GM21381 (cell line): ENCODE data around the gene CCDC13.
"Not testable (repeated sequence)": the region's sequence is repeated elsewhere in the genome, so short reads cannot be mapped to it uniquely, and the experiment has no call there.

Experiments used
- ATAC-seq: cut with Tn5 transposase; IDR thresholded peaks from one replicate; pipeline ENCODE4 v1.9.1; 2021; ENCODE audit warnings: mild to moderate bottlenecking, moderate library complexity; ENCODE audit not compliant: unreplicated experiment

The CCDC13 gene, protein sequence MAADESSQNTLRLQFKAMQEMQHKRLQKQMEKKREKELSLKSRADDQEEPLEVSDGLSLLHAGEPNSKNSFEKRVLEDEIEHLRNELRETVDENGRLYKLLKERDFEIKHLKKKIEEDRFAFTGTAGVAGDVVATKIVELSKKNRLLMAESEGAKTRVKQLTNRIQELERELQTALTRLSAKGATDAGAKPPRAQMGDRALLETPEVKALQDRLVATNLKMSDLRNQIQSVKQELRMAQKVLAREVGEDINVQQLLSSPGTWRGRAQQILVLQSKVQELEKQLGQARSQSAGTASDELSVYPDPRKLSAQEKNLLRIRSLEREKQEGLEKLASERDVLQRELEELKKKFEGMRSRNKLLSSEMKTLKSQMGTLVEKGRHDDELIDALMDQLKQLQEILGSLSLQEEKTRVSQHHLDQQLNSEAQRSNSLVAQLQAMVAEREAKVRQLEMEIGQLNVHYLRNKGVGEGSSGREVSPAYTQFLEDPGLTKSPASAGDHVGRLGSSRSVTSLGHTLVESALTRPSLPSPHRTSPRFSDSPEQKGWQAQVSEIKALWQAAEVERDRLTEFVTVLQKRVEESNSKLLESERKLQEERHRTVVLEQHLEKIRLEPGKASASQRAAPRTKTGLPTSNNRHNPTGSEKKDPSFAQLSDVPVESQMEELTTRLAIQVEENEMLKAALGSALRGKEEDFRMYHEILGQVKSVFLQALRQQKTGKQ

DNA sequence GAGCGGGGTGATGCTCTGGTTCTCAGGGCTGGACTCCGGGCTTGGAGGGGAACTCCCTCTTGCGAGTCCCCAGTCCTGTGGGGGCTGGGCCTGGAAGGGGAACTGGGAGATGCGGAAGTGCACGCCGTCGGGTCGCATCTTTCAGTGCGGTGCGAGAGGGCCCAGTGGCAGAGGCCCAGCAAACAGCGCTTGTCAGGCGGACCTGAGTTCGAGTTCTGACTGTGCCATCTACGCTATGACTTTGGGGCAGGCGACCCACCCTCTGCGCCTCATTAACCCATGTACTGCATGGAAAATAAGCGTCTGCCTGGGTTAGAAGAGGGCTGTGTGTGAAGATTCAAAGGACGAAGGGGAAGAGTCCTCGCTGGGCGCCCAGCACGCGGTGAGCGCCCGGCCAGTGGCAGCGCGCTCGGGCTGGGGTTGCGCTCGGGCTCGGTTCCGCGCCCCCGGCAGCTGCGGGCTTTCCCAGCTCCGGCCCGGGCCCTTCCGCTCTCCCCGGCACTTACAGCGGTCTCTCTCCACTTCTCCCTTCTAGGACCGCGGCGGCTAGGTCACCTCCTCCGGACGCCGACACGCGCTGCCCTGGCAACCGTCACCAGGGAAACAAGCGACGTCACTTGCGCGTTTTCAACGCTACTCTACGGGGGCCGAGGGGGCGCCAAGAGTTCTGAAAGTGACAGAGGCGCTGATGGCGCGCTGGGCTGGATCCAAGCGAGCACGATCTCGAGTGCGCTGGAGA is at the start of gene CCDC13:
CCDC13 (minus strand) TSS at position 584 of the 739 bp plus-strand sequence. CDS start 14,908 bp downstream, outside the sequence.
- peak; percentile 97 for ATAC-seq

DNA sequence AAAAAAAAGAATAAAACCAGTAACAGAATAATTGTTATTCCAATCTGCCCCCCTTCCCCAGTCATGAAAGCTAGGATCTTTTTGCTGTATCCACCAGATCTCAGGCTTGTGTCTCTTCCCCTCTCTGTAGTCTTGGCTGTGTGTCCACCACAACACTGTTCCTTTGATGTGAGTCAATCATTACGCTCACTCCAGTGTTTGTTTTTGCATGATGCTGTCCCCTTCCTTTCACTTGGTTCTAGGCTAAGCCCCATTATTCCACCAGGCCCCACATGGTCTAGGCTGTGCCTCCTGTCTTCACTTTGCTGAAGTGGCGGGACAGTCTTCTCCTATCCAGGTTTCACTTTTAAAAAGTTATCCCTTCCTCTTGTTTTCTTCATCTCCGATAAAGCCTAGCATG is 49.8 kb upstream of the CCDC13 start:
- no peak for ATAC-seq

DNA sequence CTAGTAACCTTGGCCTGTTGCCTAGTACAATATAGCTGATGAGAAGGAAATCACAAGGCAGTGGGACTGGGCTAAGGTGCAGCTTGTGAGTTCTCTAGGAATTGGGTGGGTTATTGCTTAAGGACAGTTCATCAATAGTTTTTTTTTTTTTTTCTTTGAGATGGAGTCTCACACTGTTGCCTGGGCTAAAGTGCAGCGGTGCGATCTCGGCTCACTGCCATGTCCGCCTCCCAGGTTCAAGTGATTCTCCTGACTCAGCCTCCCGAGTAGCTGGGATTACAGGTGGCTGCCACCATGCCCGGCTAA is 47.6 kb upstream of the CCDC13 start:
- no peak for ATAC-seq

DNA sequence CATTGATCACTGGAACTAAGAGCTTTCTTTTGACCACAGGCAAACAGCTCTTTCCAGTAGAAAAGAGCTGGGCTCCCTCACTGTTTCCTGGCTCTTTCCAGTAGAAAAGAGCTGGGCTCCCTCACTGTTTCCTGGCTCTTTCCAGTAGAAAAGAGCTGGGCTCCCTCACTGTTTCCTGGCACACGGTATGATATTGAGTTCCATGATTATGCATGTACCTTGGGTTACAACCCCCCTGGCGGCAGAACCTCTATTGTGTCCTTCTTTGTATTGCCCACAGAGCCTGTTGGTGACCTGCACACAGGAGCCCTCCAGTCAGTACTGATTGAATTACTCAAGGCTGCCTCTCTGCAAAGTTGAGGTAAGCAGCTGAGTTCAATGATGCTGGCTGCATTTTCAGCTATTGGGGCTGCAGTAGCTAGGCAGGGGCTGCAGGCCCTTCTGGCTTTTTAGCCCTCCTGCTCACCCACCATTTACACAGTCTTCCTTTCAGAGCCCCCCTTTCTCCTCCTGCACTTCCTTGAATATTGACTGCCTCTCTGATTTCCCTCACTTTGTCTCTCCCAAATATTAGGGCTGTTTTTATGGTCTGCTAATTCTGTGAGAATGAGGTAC is 46.4 kb upstream of the CCDC13 start:
- no peak for ATAC-seq

DNA sequence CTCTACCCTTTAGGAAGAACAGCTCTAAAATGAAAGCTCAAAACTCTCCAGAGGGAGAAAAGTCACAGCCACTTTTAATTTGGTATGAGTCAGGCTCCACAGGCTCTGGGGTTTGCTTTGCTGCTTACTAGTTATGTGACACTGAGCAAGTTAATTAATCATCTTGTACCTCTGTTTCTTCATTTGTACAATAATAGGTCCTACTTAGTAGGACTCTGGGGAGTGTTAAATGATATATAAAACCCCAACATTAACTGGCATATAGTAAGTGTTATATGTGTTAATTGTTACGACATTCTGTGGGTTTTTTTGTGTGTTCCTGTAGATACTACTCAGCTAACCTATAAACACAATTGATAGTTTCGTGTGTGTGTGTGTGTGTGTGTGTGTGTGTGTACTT is 42.8 kb upstream of the CCDC13 start:
- ATAC-seq, result no peak

DNA sequence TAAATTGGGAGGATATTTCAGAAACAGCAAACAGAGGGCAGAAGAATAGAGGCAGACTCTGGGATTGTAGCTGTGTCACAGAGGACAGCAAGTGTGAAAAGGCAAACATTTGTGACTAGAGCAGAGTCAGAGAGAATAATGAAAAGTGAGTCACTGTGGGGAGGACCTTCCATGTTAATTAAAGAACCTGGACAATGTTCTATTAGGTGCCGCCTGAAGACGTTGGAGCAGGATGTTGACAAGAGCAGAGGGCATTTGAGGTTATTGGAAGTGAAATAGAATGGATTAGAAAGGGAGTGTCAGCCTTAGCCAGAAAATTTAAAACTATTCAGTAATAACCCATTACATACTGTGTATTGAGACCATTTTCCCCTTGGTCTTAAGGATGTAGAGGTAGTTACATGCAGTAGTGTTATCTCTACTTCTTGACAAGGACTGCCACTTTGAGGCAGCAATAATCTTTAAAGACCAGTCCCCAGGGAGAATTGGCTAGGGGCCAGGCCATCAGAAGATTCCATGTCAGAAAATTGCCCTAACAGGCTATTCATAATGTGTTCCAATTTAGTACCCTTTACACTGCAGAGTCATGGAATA is 42.0 kb upstream of the CCDC13 start:
- ATAC-seq, result no peak

DNA sequence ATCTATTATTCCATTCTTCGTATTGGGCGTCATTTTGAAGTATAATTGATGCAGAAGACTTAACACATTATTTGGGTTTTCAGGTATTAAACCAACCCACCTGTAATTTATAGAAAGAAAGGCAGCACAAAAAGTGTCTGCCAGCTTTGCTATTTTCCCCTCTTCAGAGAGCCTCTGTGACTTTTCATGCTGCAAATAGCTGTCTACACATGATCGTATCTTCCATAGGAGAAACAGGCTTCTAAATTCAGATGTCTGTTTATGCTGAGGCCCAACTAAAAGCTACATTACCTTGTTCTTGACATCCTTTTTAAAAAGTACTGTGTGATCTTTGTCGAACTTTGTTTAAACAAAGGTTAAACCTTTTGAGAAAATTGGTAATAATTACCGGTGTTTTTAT is 41.2 kb upstream of the CCDC13 start:
- no peak for ATAC-seq

DNA sequence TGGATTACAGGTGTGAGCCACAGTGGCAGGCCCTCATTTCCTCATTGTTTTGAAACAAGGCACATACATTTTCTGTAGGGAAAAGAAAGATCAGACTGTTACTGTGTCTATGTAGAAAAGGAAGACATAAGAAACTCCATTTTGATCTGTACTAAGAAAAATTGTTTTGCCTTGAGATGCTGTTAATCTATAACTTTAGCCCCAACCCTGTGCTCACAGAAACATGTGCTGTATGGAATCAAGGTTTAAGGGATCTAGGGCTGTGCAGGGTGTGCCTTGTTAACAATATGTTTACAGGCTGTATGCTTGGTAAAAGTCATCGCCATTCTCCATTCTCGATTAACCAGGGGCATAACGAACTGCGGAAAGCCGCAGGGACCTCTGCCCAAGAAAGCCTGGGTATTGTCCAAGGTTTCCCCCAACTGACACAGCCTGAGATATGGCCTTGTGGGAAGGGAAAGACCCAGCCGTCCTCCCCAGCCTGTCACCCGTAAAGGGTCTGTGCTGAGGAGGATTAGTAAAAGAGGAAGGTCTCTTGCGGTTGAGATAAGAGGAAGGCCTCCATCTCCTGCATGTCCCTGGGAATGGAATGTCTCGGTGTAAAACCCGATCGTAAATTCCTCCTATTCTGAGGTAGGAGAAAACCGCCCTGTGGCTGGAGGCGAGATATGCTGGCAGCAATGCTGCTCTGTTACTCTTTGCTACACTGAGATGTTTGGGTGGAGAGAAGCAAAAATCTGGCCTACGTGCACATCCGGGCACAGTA is 38.2 kb upstream of the CCDC13 start:
- not testable (repeated sequence) for ATAC-seq

DNA sequence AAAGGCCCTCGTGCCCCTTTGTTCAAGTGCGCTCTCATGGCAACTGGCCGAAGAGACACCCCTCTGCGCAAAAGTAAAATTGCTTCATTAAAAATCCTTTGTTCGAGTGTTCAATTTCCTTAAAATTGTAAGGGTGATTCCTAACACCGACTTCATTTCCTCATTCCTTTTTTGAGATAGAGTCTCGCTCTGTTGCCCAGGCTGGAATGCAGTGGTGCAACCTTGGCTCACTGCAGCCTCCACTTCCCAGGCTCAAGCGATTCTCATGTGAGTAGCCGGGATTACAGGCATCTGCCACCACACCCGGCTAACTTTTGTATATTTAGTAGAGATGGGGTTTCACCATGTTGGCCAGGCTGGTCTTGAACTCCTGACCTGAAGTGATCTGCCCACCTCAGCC is 37.7 kb upstream of the CCDC13 start:
- ATAC-seq, result not testable (repeated sequence)

DNA sequence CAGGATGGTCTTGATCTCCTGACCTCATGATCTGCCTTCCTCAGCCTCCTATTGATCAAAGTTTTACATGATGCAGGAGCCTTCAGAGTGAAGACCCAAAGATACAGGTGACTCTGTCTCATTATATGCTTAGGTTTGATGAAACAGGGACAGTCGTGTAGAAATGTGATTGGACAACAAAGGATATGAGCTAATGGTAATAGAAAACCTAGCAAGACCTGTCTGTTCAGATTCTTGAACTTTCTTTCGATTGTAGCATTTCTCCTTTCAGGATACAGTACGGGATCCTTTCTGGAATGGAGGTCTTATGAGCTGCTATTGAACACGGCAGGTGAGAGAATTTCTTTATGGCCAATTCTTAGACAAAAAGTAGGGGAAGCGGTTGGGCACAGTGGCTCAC is 36.1 kb upstream of the CCDC13 start, which contains the start of gene ACKR2:
ACKR2 (plus strand) TSS at position 244 of the 400 bp plus-strand sequence. CDS start 55,058 bp downstream, outside the sequence.
- no peak for ATAC-seq

DNA sequence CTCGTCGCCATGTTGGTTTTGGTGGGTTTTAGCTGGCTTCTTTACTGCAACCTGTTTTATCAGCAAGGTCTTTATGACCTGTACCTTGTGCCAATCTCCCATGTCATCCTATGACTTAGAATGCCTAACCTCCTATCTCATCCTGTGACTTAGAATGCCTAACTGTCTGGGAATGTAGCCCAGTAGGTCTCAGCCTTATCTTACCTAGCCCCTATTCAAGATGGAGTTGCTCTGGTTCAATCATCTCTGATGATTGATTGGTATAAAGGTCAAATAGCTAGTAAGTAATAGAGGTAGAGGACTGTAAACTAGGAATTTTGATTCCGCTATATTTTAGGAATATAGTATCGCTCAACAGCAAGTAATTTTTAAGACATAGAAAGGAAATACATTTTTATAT is 34.9 kb upstream of the CCDC13 start:
- ATAC-seq, result no peak

DNA sequence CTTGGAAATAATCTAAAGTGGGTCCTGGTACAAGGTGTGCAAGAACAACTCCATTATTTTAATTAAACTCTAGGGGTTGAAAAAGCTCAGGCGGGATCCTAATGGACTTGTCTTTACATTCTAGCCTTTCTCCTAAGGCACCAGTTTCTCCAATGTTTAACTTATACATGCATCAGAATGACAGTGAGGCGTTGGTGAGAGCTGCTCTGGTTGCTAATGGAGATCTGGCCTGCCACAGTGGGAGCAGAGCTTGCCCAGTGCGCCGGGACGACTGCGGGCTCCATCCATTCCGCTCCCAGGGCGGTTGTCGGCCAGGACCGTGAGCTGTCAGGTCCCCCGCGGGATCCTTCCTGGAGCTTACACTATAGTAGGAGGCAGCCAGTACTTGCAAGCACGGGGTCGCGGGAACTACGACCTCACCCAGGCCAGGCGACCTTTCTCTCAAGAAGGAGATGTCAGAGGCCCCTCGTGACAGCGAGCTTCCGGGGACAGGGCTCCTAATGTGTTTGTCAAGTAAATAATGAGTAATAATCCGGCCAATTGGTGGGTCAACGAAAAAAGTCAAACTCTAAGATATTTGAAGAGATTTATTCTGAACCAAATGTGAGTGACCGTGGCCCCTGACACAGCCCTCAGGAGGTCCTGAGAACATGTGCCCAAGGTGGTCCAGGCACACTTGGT is 32.2 kb upstream of the CCDC13 start:
- no peak for ATAC-seq

DNA sequence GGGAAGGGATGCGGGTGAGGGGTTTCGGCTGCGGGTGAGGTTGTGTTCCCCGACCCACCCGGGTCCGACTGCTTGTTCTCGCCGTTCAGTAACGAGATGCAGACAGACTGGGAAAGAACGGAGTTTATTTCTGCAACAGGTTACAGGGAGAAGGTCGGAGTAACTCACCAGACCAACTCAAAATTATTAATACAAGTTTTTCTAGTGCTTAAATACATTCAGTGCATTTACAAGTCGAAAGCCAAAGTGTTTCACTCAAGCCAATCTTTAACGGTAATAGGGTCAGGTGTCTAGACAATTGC is 31.7 kb upstream of the CCDC13 start:
- no peak for ATAC-seq

DNA sequence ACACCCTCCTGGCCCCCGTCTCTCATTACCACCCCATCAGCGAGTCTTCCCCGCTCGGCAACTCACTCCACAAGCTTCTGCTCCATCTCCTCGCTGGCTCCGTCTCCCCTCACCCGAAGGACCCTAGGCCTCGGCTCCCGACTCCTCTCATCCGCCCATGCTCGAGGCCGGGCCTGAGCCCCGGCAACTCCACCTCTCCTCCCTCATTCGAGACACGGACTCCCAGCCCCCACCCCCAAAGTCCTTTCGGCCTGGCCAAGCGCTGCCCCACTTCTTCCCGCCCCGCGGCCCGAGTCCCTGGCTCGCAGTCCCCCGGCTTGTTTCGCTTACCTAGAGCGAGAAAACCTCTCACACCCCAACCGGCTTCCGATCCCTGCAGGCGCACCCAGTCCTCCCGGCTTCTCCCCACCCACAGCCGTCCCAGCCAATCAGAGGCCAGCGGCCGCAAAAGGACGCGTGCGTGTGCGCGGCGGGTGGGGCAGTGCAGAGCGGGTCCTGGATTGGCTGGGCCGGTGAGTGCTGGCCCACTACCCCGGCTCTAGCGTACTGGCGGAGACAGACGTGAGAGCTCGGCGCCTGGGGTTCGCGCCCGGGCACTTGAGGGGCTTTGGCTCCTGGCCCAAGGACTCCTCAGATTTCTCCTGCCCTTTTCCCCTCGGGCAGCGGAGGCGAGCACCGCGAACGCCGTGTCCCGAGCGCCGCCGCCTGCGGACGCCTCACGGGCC is 31.2 kb upstream of the CCDC13 start, which contains the start of gene HIGD1A:
HIGD1A (minus strand) TSS at position 385 of the 725 bp plus-strand sequence. CDS start 10,237 bp downstream, outside the sequence.
- ATAC-seq, result peak; percentile 98

DNA sequence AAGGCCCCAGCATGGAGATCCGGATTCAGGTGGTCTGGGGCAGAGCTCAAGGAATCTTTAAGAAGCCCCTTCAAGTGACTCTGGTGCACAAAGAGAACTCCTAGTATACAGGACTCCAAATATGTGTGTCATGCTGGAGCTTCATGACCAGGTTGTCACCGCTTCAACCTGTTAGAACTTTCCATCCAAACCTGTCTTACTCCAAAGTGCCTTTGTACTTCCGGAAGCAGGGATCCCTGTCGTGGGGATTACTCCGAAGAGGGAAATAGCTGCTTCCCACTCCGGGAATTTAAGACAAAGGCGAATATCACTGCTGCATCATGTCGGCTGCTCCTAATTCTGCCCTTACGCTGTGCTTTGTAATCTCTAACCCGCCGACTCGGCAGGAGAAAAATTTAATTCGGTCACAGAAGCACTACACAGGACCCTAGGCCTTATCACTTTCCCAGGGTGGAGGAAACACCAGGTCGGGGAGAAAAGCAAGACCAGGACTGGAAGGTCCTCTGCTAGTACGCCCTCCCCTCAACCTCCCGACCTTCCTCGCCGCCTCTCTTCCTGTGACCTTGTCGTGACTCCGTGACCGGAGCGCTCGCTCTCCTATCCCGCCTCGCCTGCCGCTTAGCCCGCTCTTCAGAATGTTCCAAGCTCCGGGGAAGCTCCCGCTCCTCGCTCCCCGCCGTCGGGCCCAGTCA is 30.5 kb upstream of the CCDC13 start:
- ATAC-seq, result peak; percentile 19

DNA sequence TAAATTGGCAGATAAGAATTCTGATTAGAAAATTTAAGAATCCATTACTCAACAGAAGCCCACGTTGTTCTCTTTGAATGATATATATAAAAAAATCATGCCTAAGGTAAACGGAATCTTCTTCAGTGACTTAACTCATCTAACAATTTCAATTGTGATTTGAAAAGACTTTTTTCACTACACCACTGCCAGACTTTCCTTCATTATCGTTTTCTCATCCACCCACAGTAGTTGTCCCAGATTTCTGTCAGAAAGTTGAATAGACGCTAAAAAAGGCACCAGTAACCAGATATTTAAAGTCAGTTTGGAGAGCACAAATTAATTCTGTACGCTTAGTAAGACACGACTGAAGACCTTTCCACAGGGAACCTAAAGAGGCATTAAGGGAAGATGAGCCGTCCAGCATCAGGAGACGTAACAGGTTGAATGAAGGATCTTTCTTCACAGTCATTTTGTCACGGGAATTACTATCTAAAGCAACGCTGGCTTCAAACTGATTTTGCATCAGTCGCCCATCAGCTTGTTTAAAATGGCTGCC is 29.9 kb upstream of the CCDC13 start:
- ATAC-seq, result no peak

DNA sequence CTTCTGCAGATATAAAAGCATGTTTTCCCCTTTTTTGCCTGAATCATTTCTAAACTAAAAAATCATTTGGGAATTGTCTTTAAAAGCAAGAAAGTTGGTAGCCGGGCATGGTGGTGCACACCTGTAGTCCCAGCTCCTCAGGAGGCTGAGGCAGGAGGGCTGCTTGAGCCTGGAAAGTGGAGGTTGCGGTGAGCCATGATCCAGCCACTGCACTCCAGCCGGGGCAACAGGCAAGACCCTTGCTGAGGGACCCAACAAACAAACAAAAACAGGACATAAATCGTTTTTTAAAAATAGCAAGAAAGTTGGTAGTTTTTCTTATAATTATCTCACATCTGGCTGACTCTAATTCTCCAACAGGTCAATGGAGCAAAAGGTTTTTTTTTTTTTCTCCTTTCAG is 28.7 kb upstream of the CCDC13 start:
- no peak for ATAC-seq

DNA sequence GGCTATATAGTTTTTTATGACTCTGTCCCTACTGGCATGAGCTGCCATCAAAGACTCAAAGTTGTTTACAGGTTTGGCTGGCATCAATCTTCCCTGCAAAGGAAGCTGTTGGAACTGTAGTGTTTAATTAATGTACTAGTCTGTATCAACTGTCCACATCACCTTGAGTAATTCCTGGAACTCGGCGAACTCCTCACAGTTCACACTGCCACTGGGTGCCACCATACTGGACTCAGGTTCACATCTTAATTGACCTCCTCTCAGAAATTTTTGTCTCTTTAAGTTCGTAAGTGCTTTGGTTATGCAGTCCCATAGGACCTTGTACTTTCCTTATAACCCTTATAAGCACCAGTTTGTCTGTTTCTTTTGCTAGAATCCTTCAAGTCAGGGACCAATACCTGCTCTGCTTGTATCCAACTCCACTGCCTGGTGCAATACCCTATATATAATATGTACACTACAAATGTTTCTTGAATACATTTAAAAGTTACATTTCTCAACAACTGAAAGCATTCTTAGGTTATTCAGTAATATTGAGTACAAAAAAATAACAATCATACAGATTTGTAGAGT is 28.1 kb upstream of the CCDC13 start:
- ATAC-seq, result no peak
